Mesendoderm (in vitro differentiated cells): ENCODE measurements around the gene NOL12.

ENCODE experiments used
- DNase-seq: peaks from one replicate; pipeline ENCODE4 v3.0.0; 2013
- H2AK5ac ChIP-seq: 2 replicates; pipeline ENCODE4 v1.6.1; 2013; ENCODE audit warnings: low read length, inconsistent platforms
- H2BK120ac ChIP-seq: 2 replicates; pipeline ENCODE4 v1.6.1; 2013; ENCODE audit warnings: low read depth, mild to moderate bottlenecking, low read length, moderate library complexity, mixed read lengths
- H2BK15ac ChIP-seq: replicated peaks from 2 replicates; pipeline ENCODE4 v1.6.1; 2013; ENCODE audit warnings: low read depth, mild to moderate bottlenecking, moderate library complexity
- H2BK5ac ChIP-seq: 2 replicates; pipeline ENCODE4 v1.6.1; 2013; ENCODE audit warnings: low read length, inconsistent platforms
- H3K18ac ChIP-seq: 2 replicates; pipeline ENCODE4 v1.6.1; 2013; ENCODE audit warnings: mild to moderate bottlenecking, low read length, mixed read lengths
- H3K23ac ChIP-seq: one replicate; pipeline ENCODE4 v1.6.1; 2013; ENCODE audit warnings: low read length
- H3K27ac ChIP-seq: 2 replicates; pipeline ENCODE4 v1.5.1; 2013; ENCODE audit warnings: low read depth, mild to moderate bottlenecking, inconsistent platforms, low read length, moderate library complexity
- H3K27me3 ChIP-seq: 2 replicates; pipeline ENCODE4 v1.6.1; 2013; ENCODE audit warnings: low read length, control low read depth, mild to moderate bottlenecking, inconsistent platforms; ENCODE audit not compliant: insufficient read depth, poor library complexity
- H3K36me3 ChIP-seq: 2 replicates; pipeline ENCODE4 v1.6.1; 2013; ENCODE audit warnings: low read length, inconsistent platforms; ENCODE audit not compliant: control insufficient read depth, insufficient read depth
- H3K4ac ChIP-seq: one replicate; pipeline ENCODE4 v1.6.1; 2013; ENCODE audit warnings: low read depth, mild to moderate bottlenecking, low read length, moderate library complexity
- H3K4me1 ChIP-seq: 2 replicates; pipeline ENCODE4 v1.6.1; 2013; ENCODE audit warnings: low read depth, low read length, inconsistent platforms; ENCODE audit not compliant: control insufficient read depth
- H3K4me2 ChIP-seq: 2 replicates; pipeline ENCODE4 v1.6.1; 2013; ENCODE audit warnings: low read length
- H3K4me3 ChIP-seq: 2 replicates; pipeline ENCODE4 v1.5.1; 2013; ENCODE audit warnings: mild to moderate bottlenecking, low read length
- H3K56ac ChIP-seq: one replicate; pipeline ENCODE4 v1.6.1; 2013; ENCODE audit warnings: low read length
- H3K79me1 ChIP-seq: 2 replicates; pipeline ENCODE4 v1.6.1; 2013; ENCODE audit warnings: low read length, inconsistent platforms
- H3K79me2 ChIP-seq: 2 replicates; pipeline ENCODE4 v1.6.1; 2013; ENCODE audit warnings: mild to moderate bottlenecking, low read length; ENCODE audit not compliant: control insufficient read depth, insufficient read depth
- H3K9ac ChIP-seq: 2 replicates; pipeline ENCODE4 v1.6.1; 2013; ENCODE audit warnings: low read length, inconsistent platforms
- H4K5ac ChIP-seq: one replicate; pipeline ENCODE4 v1.6.1; 2013; ENCODE audit warnings: low read length
- H4K8ac ChIP-seq: one replicate; pipeline ENCODE4 v1.6.1; 2013; ENCODE audit warnings: low read depth, mild to moderate bottlenecking, control low read depth, low read length, moderate library complexity
- WGBS: extraction: QIAGEN DNeasy Blood & Tissue Kit; methylation state at CpG from one replicate; pipeline ENCODE4 v1.1.7; 2013; ENCODE audit warnings: low lambda C conversion rate, missing lambda C conversion rate; ENCODE audit not compliant: insufficient coverage; ENCODE audit errors: extremely low coverage; 5-methylcytosine and 5-hydroxymethylcytosine counted together

The NOL12 gene

GRCh38 chr22:37658133-37659065 is 27.7 kb upstream of the NOL12 start, which contains the start of gene PDXP:
TSS of gene PDXP (plus strand) at chr22:37658723. CDS start at chr22:37658783, 60 bp downstream.
- Histone ChIP-seq H3K4me1 (peaks cover 4% of the 10 kb centered on the region), H3K4me2 (peak within 1 kb of the TSS; percentile 97), H3K27me3 (no peaks in the 10 kb centered on the region), H2BK5ac (no peak within 1 kb of the TSS), H2BK15ac (no peak within 1 kb of the TSS), H3K36me3 (no peaks in the 10 kb centered on the region), H2AK5ac (no peak within 1 kb of the TSS), H4K8ac (no peak within 1 kb of the TSS), H3K23ac (peak within 1 kb of the TSS; percentile 94), H3K4me3 (peak within 1 kb of the TSS; percentile 79), H3K79me2 (peaks cover 34% of the 10 kb centered on the region), H4K5ac (no peak within 1 kb of the TSS), H2BK120ac (no peak within 1 kb of the TSS), H3K9ac (peak within 1 kb of the TSS; percentile 89), H3K79me1 (peaks cover 23% of the 10 kb centered on the region), H3K18ac (no peak within 1 kb of the TSS), H3K56ac (peak within 1 kb of the TSS; percentile 95), H3K4ac (peak within 1 kb of the TSS; percentile 41), H3K27ac (no peak within 1 kb of the TSS)
- WGBS: no CpG with 5 or more reads among the region's 101 CpGs
- peak; percentile 100 for DNase-seq

GRCh38 chr22:37659066-37659896 is 26.9 kb upstream of the NOL12 start:
- H3K23ac ChIP-seq: peak overlapping the region; percentile 94
- peaks cover 25% of the 10 kb centered on the region for H3K79me1 ChIP-seq
- H2BK5ac ChIP-seq: no peak overlapping the region
- H3K56ac ChIP-seq: peak overlapping the region; percentile 95
- peak overlapping the region; percentile 89 for H3K9ac ChIP-seq
- H2BK15ac ChIP-seq: no peak overlapping the region
- peak overlapping the region; percentile 41 for H3K4ac ChIP-seq
- no peak overlapping the region for H4K8ac ChIP-seq
- no peak for DNase-seq
- no peak overlapping the region for H2AK5ac ChIP-seq
- peak overlapping the region; percentile 79 for H3K4me3 ChIP-seq
- H3K4me2 ChIP-seq: peak overlapping the region; percentile 97
- H3K27me3 ChIP-seq: no peaks in the 10 kb centered on the region
- no peaks in the 10 kb centered on the region for H3K36me3 ChIP-seq
- H3K79me2 ChIP-seq: peaks cover 36% of the 10 kb centered on the region
- no peak overlapping the region for H3K18ac ChIP-seq
- H3K27ac ChIP-seq: no peak overlapping the region
- no CpG with 5 or more reads among the region's 68 CpGs for WGBS
- H3K4me1 ChIP-seq: peaks cover 4% of the 10 kb centered on the region
- H2BK120ac ChIP-seq: no peak overlapping the region
- H4K5ac ChIP-seq: no peak overlapping the region

- Histone ChIP-seq H2AK5ac (no peak overlapping the region), H3K18ac (no peak overlapping the region), H3K9ac (peak overlapping the region; percentile 89), H3K27me3 (no peaks in the 10 kb centered on the region), H3K4ac (no peak overlapping the region), H3K4me1 (peaks cover 4% of the 10 kb centered on the region), H3K27ac (no peak overlapping the region), H2BK120ac (no peak overlapping the region), H4K8ac (no peak overlapping the region), H3K79me2 (peaks cover 42% of the 10 kb centered on the region), H2BK5ac (no peak overlapping the region), H4K5ac (no peak overlapping the region), H3K36me3 (no peaks in the 10 kb centered on the region), H3K4me2 (peak overlapping the region; percentile 97), H3K4me3 (no peak overlapping the region), H3K23ac (no peak overlapping the region), H3K79me1 (peaks cover 33% of the 10 kb centered on the region), H3K56ac (peak overlapping the region; percentile 95), H2BK15ac (no peak overlapping the region)
- no peak for DNase-seq
- WGBS: no CpG with 5 or more reads among the region's 14 CpGs
These were observed 26.0 kb upstream of the NOL12 start for GRCh38 chr22:37659897-37660708.

- H2BK15ac ChIP-seq: no peak overlapping the region
- H3K36me3 ChIP-seq: no peaks in the 10 kb centered on the region
- H4K5ac ChIP-seq: no peak overlapping the region
- DNase-seq: no peak
- peaks cover 34% of the 10 kb centered on the region for H3K79me1 ChIP-seq
- H4K8ac ChIP-seq: no peak overlapping the region
- H3K9ac ChIP-seq: no peak overlapping the region
- H3K4me1 ChIP-seq: peaks cover 4% of the 10 kb centered on the region
- no peak overlapping the region for H3K18ac ChIP-seq
- H3K79me2 ChIP-seq: peaks cover 43% of the 10 kb centered on the region
- H3K23ac ChIP-seq: no peak overlapping the region
- H2AK5ac ChIP-seq: no peak overlapping the region
- H3K4me3 ChIP-seq: no peak overlapping the region
- no peak overlapping the region for H3K27ac ChIP-seq
- no peak overlapping the region for H3K4me2 ChIP-seq
- H2BK5ac ChIP-seq: no peak overlapping the region
- H2BK120ac ChIP-seq: no peak overlapping the region
- H3K56ac ChIP-seq: no peak overlapping the region
- WGBS: no CpG with 5 or more reads among the region's 2 CpGs
- H3K4ac ChIP-seq: no peak overlapping the region
- no peaks in the 10 kb centered on the region for H3K27me3 ChIP-seq
These were observed 25.5 kb upstream of the NOL12 start for GRCh38 chr22:37660709-37661045.

- Histone ChIP-seq H2AK5ac (no peak overlapping the region), H3K4me3 (no peak overlapping the region), H3K27ac (no peak overlapping the region), H4K5ac (no peak overlapping the region), H3K23ac (no peak overlapping the region), H3K18ac (no peak overlapping the region), H3K36me3 (no peaks in the 10 kb centered on the region), H3K56ac (no peak overlapping the region), H3K79me1 (peaks cover 34% of the 10 kb centered on the region), H2BK120ac (no peak overlapping the region), H2BK5ac (no peak overlapping the region), H3K4me2 (no peak overlapping the region), H3K4me1 (peaks cover 4% of the 10 kb centered on the region), H3K9ac (no peak overlapping the region), H3K79me2 (peaks cover 43% of the 10 kb centered on the region), H3K4ac (no peak overlapping the region), H2BK15ac (no peak overlapping the region), H4K8ac (no peak overlapping the region), H3K27me3 (no peaks in the 10 kb centered on the region)
- WGBS: no CpG with 5 or more reads among the region's 12 CpGs
- DNase-seq: peak; percentile 72
These were observed 24.8 kb upstream of the NOL12 start for GRCh38 chr22:37661160-37661924.
